B cell (primary cell): ENCODE results near the gene FFAR3.

Experiments
- CTCF ChIP-seq: fragments of 200-600 bp; IDR thresholded peaks from one replicate; pipeline ENCODE4 v1.8.0; 2022; ENCODE audit warnings: antibody characterized with exemption, mild to moderate bottlenecking
- EZH2 ChIP-seq: IDR thresholded peaks from 2 replicates; pipeline ENCODE4 v1.6.1; 2012; ENCODE audit warnings: borderline replicate concordance, low read depth, mild to moderate bottlenecking, moderate library complexity, low read length; ENCODE audit not compliant: insufficient read depth, poor library complexity, severe bottlenecking

- TF ChIP-seq CTCF (no peak), EZH2 (no peak)
Measured at GRCh38 chr19:35314858-35315470, 43.3 kb upstream of the FFAR3 start.
